ENCODE measurements around the gene DENND1A.

DNA sequence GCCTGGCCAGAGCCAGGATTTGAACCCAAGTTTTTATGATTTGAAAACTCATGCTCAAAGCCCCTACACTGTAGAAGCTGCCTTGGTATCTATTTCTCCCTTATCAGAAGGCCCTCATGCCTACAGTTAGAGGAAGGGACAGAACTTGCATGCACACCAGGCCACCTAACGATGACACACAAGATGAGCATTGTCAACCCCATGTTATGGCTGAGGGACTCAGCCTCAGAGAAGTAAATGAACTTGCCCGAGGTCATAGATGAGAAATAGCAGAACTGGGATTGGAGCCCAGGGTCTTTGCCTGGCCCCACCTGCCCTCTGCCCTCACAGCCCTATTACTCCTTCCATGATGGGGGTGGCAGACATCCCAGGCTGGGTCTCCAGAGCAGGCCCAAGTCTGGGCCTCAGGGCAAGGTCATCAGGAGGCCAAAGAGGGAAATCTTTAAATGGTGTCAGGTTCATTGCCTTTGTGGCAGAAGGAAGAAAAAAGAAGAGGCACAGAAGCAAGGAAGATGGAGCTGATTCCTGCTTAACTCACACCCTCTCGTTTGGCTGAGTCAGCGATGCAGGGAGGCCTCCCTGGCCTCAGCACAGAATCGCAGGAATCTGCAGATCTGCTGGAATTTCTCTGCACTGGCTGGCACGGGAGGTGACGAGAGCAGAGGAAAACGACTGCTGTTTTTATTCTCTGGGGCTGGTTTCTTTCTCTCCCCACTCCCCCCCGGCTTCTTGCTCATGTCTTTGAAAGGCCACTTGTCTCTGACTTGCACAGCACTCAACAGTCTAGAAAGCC is 594.5 kb downstream of the DENND1A start:
- TF ChIP-seq, protein P1, sequence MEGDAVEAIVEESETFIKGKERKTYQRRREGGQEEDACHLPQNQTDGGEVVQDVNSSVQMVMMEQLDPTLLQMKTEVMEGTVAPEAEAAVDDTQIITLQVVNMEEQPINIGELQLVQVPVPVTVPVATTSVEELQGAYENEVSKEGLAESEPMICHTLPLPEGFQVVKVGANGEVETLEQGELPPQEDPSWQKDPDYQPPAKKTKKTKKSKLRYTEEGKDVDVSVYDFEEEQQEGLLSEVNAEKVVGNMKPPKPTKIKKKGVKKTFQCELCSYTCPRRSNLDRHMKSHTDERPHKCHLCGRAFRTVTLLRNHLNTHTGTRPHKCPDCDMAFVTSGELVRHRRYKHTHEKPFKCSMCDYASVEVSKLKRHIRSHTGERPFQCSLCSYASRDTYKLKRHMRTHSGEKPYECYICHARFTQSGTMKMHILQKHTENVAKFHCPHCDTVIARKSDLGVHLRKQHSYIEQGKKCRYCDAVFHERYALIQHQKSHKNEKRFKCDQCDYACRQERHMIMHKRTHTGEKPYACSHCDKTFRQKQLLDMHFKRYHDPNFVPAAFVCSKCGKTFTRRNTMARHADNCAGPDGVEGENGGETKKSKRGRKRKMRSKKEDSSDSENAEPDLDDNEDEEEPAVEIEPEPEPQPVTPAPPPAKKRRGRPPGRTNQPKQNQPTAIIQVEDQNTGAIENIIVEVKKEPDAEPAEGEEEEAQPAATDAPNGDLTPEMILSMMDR (conservative IDR thresholded peaks at IDR 0.05; ENCODE audit: low read depth, low read length): no peak
- TF ChIP-seq EZH2phosphoT487 (IDR thresholded peaks at IDR 0.05; ENCODE audit: borderline replicate concordance, low read length): no peak

Measured in PC-3 (cell line).